K562 (cell line): ENCODE data around the gene DGCR6L. TPM values are rescaled to one million over a fixed set of nuclear protein-coding genes. Genes with fewer than 3 reads are reported as not detected.
"Not testable (repeated sequence)": the region's sequence is repeated elsewhere in the genome, so short reads cannot be mapped to it uniquely, and the experiment has no call there.

Source experiments
- ATAC-seq: fragments of 200-7000 bp; cut with Tn5 transposase; 3 replicates; pipeline ENCODE4 v1.9.1; 2020; ENCODE audit warnings: moderate library complexity
- BruUV-seq: library from RNA; stranded (reverse); fragments of 400-500 nt; replicated peaks from 2 replicates; lab custom pipeline; 2021; lab: Mats Ljungman, UMichigan
- CTCF ChIA-PET: fragments of 300-600 bp; formaldehyde crosslinking; extraction: SDS; loops from one replicate; lab custom pipeline; 2021; ENCODE audit warnings: low intra/inter-chr PET ratio; lab: Yijun Ruan, JAX
- POLR2A ChIA-PET: fragments of 300-600, 350-650 bp; sonication (Branson Sonifier 250); formaldehyde crosslinking; extraction: SDS; loops from one replicate; lab custom pipeline; 2021; ENCODE audit warnings: antibody characterized with exemption, inconsistent platforms; lab: Yijun Ruan, JAX
- DNase-seq, 4 experiments: peaks; one replicate each; pipeline versions ENCODE4 v3.0.0 to v3.0.0-alpha.2; 2011 to 2018; ENCODE audit warnings: low spot score in 3 of 4, mixed read lengths in 3 of 4; ENCODE audit errors: extremely low read depth in 1 of 4
- FAIRE-seq: peaks from 2 replicates; lab custom pipeline; 2011; peaks lifted over from hg19 to GRCh38; lab: Jason Lieb, UNC
- H2AFZ ChIP-seq: 2 replicates; pipeline ENCODE4 v1.6.0; 2011; ENCODE audit warnings: low read depth, low read length, control low read depth, inconsistent platforms
- H3K27ac ChIP-seq: fragments of 200-600 bp; 3 replicates; pipeline ENCODE4 v1.8.0; 2011; ENCODE audit warnings: low read depth, mild to moderate bottlenecking, control low read depth, inconsistent platforms, low read length, moderate library complexity, mixed read lengths; ENCODE audit errors: extremely low read depth
- H3K27me3 ChIP-seq, 2 experiments: fragments of 300-600 bp in 1 of 2; 2 replicates in 1 of 2; 3 replicates in 1 of 2; pipeline versions ENCODE4 v1.6.0 to v1.8.0; 2011; ENCODE audit warnings: inconsistent platforms in 2 of 2, low read length in 2 of 2, mild to moderate bottlenecking in 1 of 2, mixed read lengths in 1 of 2, moderate library complexity in 1 of 2; ENCODE audit not compliant: control insufficient read depth in 2 of 2, insufficient read depth in 2 of 2
- H3K36me3 ChIP-seq: fragments of 300-600 bp; 3 replicates; pipeline ENCODE4 v1.8.0; 2011; ENCODE audit warnings: mild to moderate bottlenecking, low read length, inconsistent platforms; ENCODE audit not compliant: control insufficient read depth, insufficient read depth
- H3K4me1 ChIP-seq, 2 experiments: fragments of 200-600 bp in 1 of 2; replicated peaks in 1 of 2; 2 replicates in 1 of 2; 3 replicates in 1 of 2; pipeline versions ENCODE4 v1.5.1 to v1.8.0; 2011; ENCODE audit warnings: inconsistent platforms in 2 of 2, low read length in 2 of 2, mild to moderate bottlenecking in 1 of 2, mixed read lengths in 1 of 2, moderate library complexity in 1 of 2; ENCODE audit not compliant: control insufficient read depth in 2 of 2, insufficient read depth in 2 of 2
- H3K4me2 ChIP-seq: 2 replicates; pipeline ENCODE4 v1.6.1; 2011; ENCODE audit warnings: low read length, control low read depth, inconsistent platforms, mixed read lengths; ENCODE audit not compliant: insufficient read depth
- H3K4me3 ChIP-seq: fragments of 200-600 bp; sonication (generic), shearing (Covaris generic); 2 replicates; pipeline ENCODE4 v1.5.1; 2016; ENCODE audit warnings: control low read depth, inconsistent platforms
- H3K79me2 ChIP-seq: fragments of 200-600 bp; 3 replicates; pipeline ENCODE4 v1.8.0; 2011; ENCODE audit warnings: low read length, inconsistent platforms; ENCODE audit not compliant: control insufficient read depth, insufficient read depth
- H3K9ac ChIP-seq, 2 experiments: 2 replicates each; pipeline versions ENCODE4 v1.6.0 to v1.6.1; 2011; ENCODE audit warnings: low read depth in 2 of 2, low read length in 2 of 2, control low read depth in 1 of 2, inconsistent platforms in 1 of 2, mild to moderate bottlenecking in 1 of 2, mixed read lengths in 1 of 2; ENCODE audit not compliant: insufficient read depth in 1 of 2
- H3K9me1 ChIP-seq: one replicate; pipeline ENCODE4 v1.6.0; 2011; ENCODE audit warnings: inconsistent platforms, mild to moderate bottlenecking, low read length, moderate library complexity; ENCODE audit not compliant: control insufficient read depth, insufficient read depth
- H3K9me3 ChIP-seq: replicated peaks from 2 replicates; pipeline ENCODE4 v1.5.1; 2011; ENCODE audit warnings: low read depth, low read length, inconsistent platforms; ENCODE audit not compliant: control insufficient read depth, insufficient read depth
- H4K20me1 ChIP-seq: replicated peaks from 2 replicates; pipeline ENCODE4 v1.6.1; 2011; ENCODE audit warnings: low read length, inconsistent platforms, mixed read lengths; ENCODE audit not compliant: control insufficient read depth, insufficient read depth
- BMI1 ChIP-seq: fragments of 150-350 bp; IDR thresholded peaks from 2 replicates; pipeline ENCODE4 v1.6.1; 2014; ENCODE audit warnings: low read length
- FOXA3 ChIP-seq, 2 experiments: fragments of 450-650 bp in 1 of 2; sonication (generic) in 1 of 2; formaldehyde crosslinking; IDR thresholded peaks in 1 of 2; conservative IDR thresholded peaks in 1 of 2; 2 replicates each; pipeline versions ENCODE4 v1.4.0 to v1.8.0; 2020 to 2022; ENCODE audit warnings: mild to moderate bottlenecking in 2 of 2, missing genetic modification reagents in 1 of 2
- FOXJ2 ChIP-seq: fragments of 200-800 bp; sonication (Bioruptor generic); IDR thresholded peaks from 2 replicates; pipeline ENCODE4 v1.6.1; 2016; ENCODE audit warnings: missing genetic modification characterization, missing compliant biosample characterization
- L3MBTL2 ChIP-seq: fragments of 450-650 bp; IDR thresholded peaks from 2 replicates; pipeline ENCODE4 v1.6.1; 2016; ENCODE audit warnings: mild to moderate bottlenecking, moderate library complexity
- NCOA2 ChIP-seq, 2 experiments: fragments of 450-650 bp; IDR thresholded peaks; 2 replicates each; pipeline ENCODE4 v1.6.1; 2018; ENCODE audit warnings: mild to moderate bottlenecking in 2 of 2, moderate library complexity in 1 of 2; ENCODE audit not compliant: partially characterized antibody in 2 of 2
- TEAD1 ChIP-seq, 2 experiments: fragments of 450-650 bp in 1 of 2; sonication (generic) in 1 of 2; formaldehyde crosslinking; IDR thresholded peaks; 2 replicates each; pipeline versions ENCODE4 v1.4.0 to v1.8.0; 2020 to 2022; ENCODE audit warnings: mild to moderate bottlenecking in 2 of 2, missing genetic modification reagents in 1 of 2
- TEAD4 ChIP-seq, 2 experiments: sonication (generic) in 1 of 2; formaldehyde crosslinking in 1 of 2; IDR thresholded peaks; 2 replicates each; pipeline versions ENCODE4 v1.6.1 to v1.8.0; 2012 to 2022; ENCODE audit warnings: borderline replicate concordance in 1 of 2, inconsistent platforms in 1 of 2, low read length in 1 of 2, mild to moderate bottlenecking in 1 of 2, missing genetic modification reagents in 1 of 2
- WGBS: fragments of 100-300 bp; shearing (Covaris generic); methylation state at CpG from one replicate; pipeline ENCODE4 v1.1.6; 2016; ENCODE audit warnings: low coverage, mixed read lengths; ENCODE audit not compliant: insufficient coverage; ENCODE audit errors: missing lambda C conversion rate; 5-methylcytosine and 5-hydroxymethylcytosine counted together
- in situ Hi-C: fragments of 300-500 bp; cut with MboI; formaldehyde crosslinking; loops from 4 replicates; pipeline ENCODE4 v1.15.0; 2018; ENCODE audit warnings: inconsistent platforms, mixed read lengths
- intact Hi-C: fragments of 100-400 bp; cut with micrococcal nuclease; formaldehyde crosslinking; loops from 2 replicates; pipeline ENCODE4 v1.14.2; 2022
- polyA plus RNA-seq, 8 experiments: library from polyadenylated mRNA; depleted of rRNA in 4 of 8; stranded (reverse) in 5 of 8; unstranded in 3 of 8; fragments of >200 nt; fragmentation: Nextera tagmentation in 2 of 8; fragmentation: Illumina TruSeq in 1 of 8; extraction: Ambion mirVana in 2 of 8; extraction: Trizol in 1 of 8; gene quantifications; 2 replicates each; pipeline versions ENCODE4 v1.2.1 to v1.2.3, GENCODE V29; 2011 to 2014; ENCODE audit warnings: inconsistent platforms in 1 of 8, missing spikeins in 1 of 8
- total RNA-seq, 7 experiments: library from RNA; depleted of rRNA in 6 of 7; stranded (reverse); fragments of >200 nt in 6 of 7; fragmentation: Illumina TruSeq in 2 of 7; extraction: Trizol in 2 of 7; gene quantifications; 2 replicates each; pipeline versions ENCODE4 v1.2.1 to v1.2.3, GENCODE V29; 2011 to 2021; ENCODE audit warnings: low replicate concordance in 1 of 7
- TF ChIP-seq, protein P1 (sequence below): fragments of 450-650 bp; IDR thresholded peaks from 2 replicates; pipeline ENCODE4 v1.6.1; 2014; ENCODE audit warnings: low read depth, mild to moderate bottlenecking, moderate library complexity, borderline replicate concordance

The DGCR6L gene
- total and polyA plus RNA-seq, 9 of the 15 experiments (the other 6 are each of a cell fraction or from before 2014, with no cell fraction given) = 3.6 to 151 (median 51.0) TPM

DNA sequence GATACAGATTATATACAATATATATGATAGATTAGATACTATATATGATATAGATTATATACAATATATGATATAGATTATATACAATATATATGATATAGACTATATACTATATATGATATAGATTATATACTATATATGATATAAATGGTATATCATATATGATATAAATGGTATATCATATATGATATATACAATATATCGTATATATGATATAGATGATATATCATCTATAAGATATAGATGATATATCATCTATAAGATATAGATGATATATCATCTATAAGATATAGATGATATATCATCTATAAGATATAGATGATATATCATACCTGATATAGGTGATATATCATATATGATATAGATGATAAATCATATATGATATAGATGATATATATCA is 16.7 kb upstream of the DGCR6L start:
- H3K9me1 ChIP-seq, H3K79me2 ChIP-seq, POLR2A ChIA-PET, BruUV-seq, DNase-seq, H3K27me3 ChIP-seq, H3K27ac ChIP-seq, H3K4me1 ChIP-seq, H2AFZ ChIP-seq, ATAC-seq, H3K4me2 ChIP-seq, H3K36me3 ChIP-seq, H3K9ac ChIP-seq, H4K20me1 ChIP-seq, H3K4me3 ChIP-seq, CTCF ChIA-PET: not testable (repeated sequence)
- in situ Hi-C loops = loop anchor here (25.0 kb wide), 1 partner anchor 1326 kb away; the partner anchor contains the start of gene PPIL2
- TF ChIP-seq NCOA2 (IDR thresholded peaks at IDR 0.05; ENCODE audit: partially characterized antibody in 2 of 2) = peak in 1 of 2 experiments; percentile 98
- TF ChIP-seq, all 486 proteins: peak for 1; not testable (repeated sequence) for 485
- WGBS = 22% methylated on average over 1 of the region's 1 CpG
- FAIRE-seq, H3K9me3 ChIP-seq, intact Hi-C loops: not testable (repeated sequence)

DNA sequence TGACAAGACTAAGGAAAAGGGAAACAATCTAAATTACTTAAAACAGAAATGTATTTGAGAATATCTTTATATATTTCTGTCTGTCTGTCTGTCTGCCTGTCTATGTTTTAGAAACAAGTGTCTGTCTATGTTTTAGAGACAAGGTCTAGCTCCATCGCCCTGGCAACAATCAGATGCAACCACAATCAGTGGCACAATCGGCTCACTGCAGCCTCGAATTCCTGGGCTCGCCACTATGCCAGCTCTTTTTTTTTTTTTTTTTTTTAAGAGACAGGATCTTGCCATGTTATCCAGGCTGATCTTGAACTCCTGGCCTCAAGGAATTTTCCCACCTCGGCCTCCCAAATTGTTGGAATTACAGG is 8.7 kb upstream of the DGCR6L start:
- H3K27me3 ChIP-seq; FAIRE-seq; H3K36me3 ChIP-seq; H3K9me1 ChIP-seq; H3K79me2 ChIP-seq; H3K4me2 ChIP-seq; H3K27ac ChIP-seq; BruUV-seq; H3K4me1 ChIP-seq; H4K20me1 ChIP-seq; H3K9ac ChIP-seq; H3K9me3 ChIP-seq; CTCF ChIA-PET; intact Hi-C loops; H3K4me3 ChIP-seq; TF ChIP-seq TEAD4 (IDR thresholded peaks at IDR 0.05; ENCODE audit: low read length): not testable (repeated sequence)
- TF ChIP-seq L3MBTL2 (0 out of 2 replicates have a peak, but pooled peaks have one; percentile 1), TEAD4 (CRISPR knock-in tag; IDR thresholded peaks at IDR 0.05; ENCODE audit: borderline replicate concordance) (0 out of 2 replicates have a peak, but pooled peaks have one; percentile 21), FOXA3 (CRISPR knock-in tag; conservative IDR thresholded peaks at IDR 0.05 in 1 of 2, IDR thresholded peaks at IDR 0.05 in 1 of 2) (0 out of 4 replicates have a peak, but pooled peaks of 1 of the 2 experiments have one; percentile 24), BMI1 (peak; percentile 58; the same call in 1 of the 2 replicates), TEAD1 (CRISPR knock-in tag; IDR thresholded peaks at IDR 0.05) (0 out of 4 replicates have a peak, but pooled peaks of 1 of the 2 experiments have one; percentile 33), FOXJ2 (tag) (peak; percentile 87)
- TF ChIP-seq, protein P1, sequence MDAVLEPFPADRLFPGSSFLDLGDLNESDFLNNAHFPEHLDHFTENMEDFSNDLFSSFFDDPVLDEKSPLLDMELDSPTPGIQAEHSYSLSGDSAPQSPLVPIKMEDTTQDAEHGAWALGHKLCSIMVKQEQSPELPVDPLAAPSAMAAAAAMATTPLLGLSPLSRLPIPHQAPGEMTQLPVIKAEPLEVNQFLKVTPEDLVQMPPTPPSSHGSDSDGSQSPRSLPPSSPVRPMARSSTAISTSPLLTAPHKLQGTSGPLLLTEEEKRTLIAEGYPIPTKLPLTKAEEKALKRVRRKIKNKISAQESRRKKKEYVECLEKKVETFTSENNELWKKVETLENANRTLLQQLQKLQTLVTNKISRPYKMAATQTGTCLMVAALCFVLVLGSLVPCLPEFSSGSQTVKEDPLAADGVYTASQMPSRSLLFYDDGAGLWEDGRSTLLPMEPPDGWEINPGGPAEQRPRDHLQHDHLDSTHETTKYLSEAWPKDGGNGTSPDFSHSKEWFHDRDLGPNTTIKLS = 0 out of 2 replicates have a peak, but pooled peaks have one; percentile 5
- WGBS = 8% methylated on average over 5 of the region's 5 CpGs
- in situ Hi-C loops = loop anchor here (5.0 to 25.0 kb wide), 4 partner anchors 1009 to 1674 kb away; partner anchors contain the start of gene PPIL2
- ATAC-seq (peak; percentile 61), DNase-seq (peak in 1 of 4 experiments; percentile 40)
- H2AFZ ChIP-seq = peak overlapping the region; percentile 58
- POLR2A ChIA-PET = interaction anchor here (0.6 kb wide), 1 partner anchor 485 kb away, joined by 3 read pairs; no protein-coding TSS in a partner anchor
